Peyer's patch (tissue), 4 donors: ENCODE data around the gene LRP2BP.

Source experiments
- CTCF ChIP-seq, 6 experiments: fragments of 450-650 bp in 4 of 6; fragments of 200-600 bp in 2 of 6; sonication (generic) in 1 of 6; IDR thresholded peaks; one replicate each; pipeline ENCODE4 v1.5.1; 2017 to 2019; ENCODE audit warnings: antibody characterized with exemption in 6 of 6, mild to moderate bottlenecking in 3 of 6, moderate library complexity in 1 of 6
- POLR2A ChIP-seq, 2 donors: fragments of 450-650 bp; IDR thresholded peaks; one replicate each; pipeline ENCODE4 v1.5.1; 2017; ENCODE audit warnings: antibody characterized with exemption in 2 of 2, mild to moderate bottlenecking in 2 of 2, moderate library complexity in 2 of 2

- TF ChIP-seq POLR2A (IDR thresholded peaks at IDR 0.05) (no peak), CTCF (IDR thresholded peaks at IDR 0.05) (no peak)
These were observed 3.7 kb upstream of the LRP2BP start for GRCh38 chr4:185399466-185399865.
